G401 (cell line): ENCODE measurements around the gene PNKD. TPM values are rescaled to one million over a fixed set of nuclear protein-coding genes. Genes with fewer than 3 reads are reported as not detected.
A peak's percentile ranks its signal among the peaks of the same experiment; 100 is the strongest.
"Not testable (repeated sequence)": the region's sequence is repeated elsewhere in the genome, so short reads cannot be mapped to it uniquely, and the experiment has no call there.

Source experiments
- DNase-seq: peaks from one replicate; pipeline ENCODE4 v3.0.0-alpha.2; 2015; ENCODE audit warnings: low spot score
- in situ Hi-C: cut with HindIII; loops from 2 replicates; pipeline ENCODE4 v1.10.0; 2016; ENCODE audit warnings: low sequenced_read_pairs, mixed read lengths
- total RNA-seq: library from RNA; depleted of rRNA; stranded (reverse); fragments of >200 nt; shearing (Covaris generic); gene quantifications from 2 replicates; pipeline ENCODE4 v1.2.3, GENCODE V29; 2014

The PNKD gene
- total RNA-seq, 1 experiment from 2014 or later = 37.5 TPM

GRCh38 chr2:218310853-218311540 is 40.7 kb downstream of the PNKD start:
- no peak for DNase-seq
- in situ Hi-C loops = no loop called here

- in situ Hi-C loops, DNase-seq: not testable (repeated sequence)
Observed at GRCh38 chr2:218311541-218312266, 41.4 kb downstream of the PNKD start.

- no peak for DNase-seq
- in situ Hi-C loops = no loop called here
Observed at GRCh38 chr2:218312267-218312756, 42.0 kb downstream of the PNKD start.

GRCh38 chr2:218313356-218313755 is 43.0 kb downstream of the PNKD start:
- DNase-seq = no peak
- in situ Hi-C loops = no loop called here

- in situ Hi-C loops, DNase-seq: not testable (repeated sequence)
Observed at GRCh38 chr2:218314764-218315163, 44.4 kb downstream of the PNKD start.

GRCh38 chr2:218315397-218315796 is 45.1 kb downstream of the PNKD start:
- DNase-seq = no peak
- in situ Hi-C loops = no loop called here

GRCh38 chr2:218317303-218317630 is 46.9 kb downstream of the PNKD start:
- no peak for DNase-seq
- in situ Hi-C loops = no loop called here

- in situ Hi-C loops = no loop called here
- no peak for DNase-seq
Observed at GRCh38 chr2:218317835-218318234, 47.5 kb downstream of the PNKD start.

- no peak for DNase-seq
- in situ Hi-C loops = no loop called here
Observed at GRCh38 chr2:218318241-218318640, 47.9 kb downstream of the PNKD start.

- in situ Hi-C loops = no loop called here
Observed at GRCh38 chr2:218319813-218320365, 49.6 kb downstream of the PNKD start.

GRCh38 chr2:218320704-218321336 is 50.5 kb downstream of the PNKD start:
- DNase-seq = no peak
- in situ Hi-C loops = no loop called here

More at GRCh38 chr2:218319813-218320365, 49.6 kb downstream of the PNKD start:
- DNase-seq = no peak

- in situ Hi-C loops = no loop called here
- peak; percentile 73 for DNase-seq
Observed at GRCh38 chr2:218322768-218323525, 52.6 kb downstream of the PNKD start.

GRCh38 chr2:218323526-218324472 is 53.5 kb downstream of the PNKD start:
- in situ Hi-C loops = no loop called here

GRCh38 chr2:218325566-218326160 is 55.3 kb downstream of the PNKD start:
- in situ Hi-C loops = no loop called here

More at GRCh38 chr2:218323526-218324472, 53.5 kb downstream of the PNKD start:
- peak; percentile 54 for DNase-seq

GRCh38 chr2:218326315-218326714 is 56.0 kb downstream of the PNKD start:
- no peak for DNase-seq
- in situ Hi-C loops = no loop called here

More at GRCh38 chr2:218325566-218326160, 55.3 kb downstream of the PNKD start:
- no peak for DNase-seq

GRCh38 chr2:218327451-218328210 is 57.3 kb downstream of the PNKD start:
- DNase-seq = no peak
- in situ Hi-C loops = no loop called here

GRCh38 chr2:218328294-218328693 is 58.0 kb downstream of the PNKD start:
- in situ Hi-C loops = no loop called here
- no peak for DNase-seq
